OCI-LY3 (cell line): ENCODE data around the gene TTC21B.
"Not testable (repeated sequence)": the region's sequence is repeated elsewhere in the genome, so short reads cannot be mapped to it uniquely, and the experiment has no call there.

ENCODE experiments used
- H2AFZ ChIP-seq: fragments of 200-600, 300-600 bp; shearing (Covaris generic); 2 replicates; pipeline ENCODE4 v1.6.0; 2014; ENCODE audit warnings: antibody characterized with exemption, low read depth, low read length
- H3K27ac ChIP-seq: fragments of 200-600, 300-600 bp; sonication (generic); 2 replicates; pipeline ENCODE4 v1.5.1; 2014; ENCODE audit warnings: mild to moderate bottlenecking, low read length, moderate library complexity, mixed read lengths
- H3K27me3 ChIP-seq: fragments of 200-600, 300-600 bp; sonication (generic); 2 replicates; pipeline ENCODE4 v1.6.1; 2014; ENCODE audit warnings: low read depth, low read length, mixed read lengths
- H3K36me3 ChIP-seq: fragments of 200-600, 300-600 bp; sonication (generic); replicated peaks from 2 replicates; pipeline ENCODE3; 2014; ENCODE audit warnings: low read depth, low read length, mixed read lengths
- H3K4me1 ChIP-seq: fragments of 300-600, 200-600 bp; sonication (generic); 2 replicates; pipeline ENCODE4 v1.6.1; 2014; ENCODE audit warnings: low read length, mixed read lengths
- H3K4me2 ChIP-seq: fragments of 200-600, 300-600 bp; sonication (generic); 2 replicates; pipeline ENCODE4 v1.6.1; 2014; ENCODE audit warnings: low read length, mixed read lengths
- H3K4me3 ChIP-seq: fragments of 300-600, 200-600 bp; sonication (generic); 2 replicates; pipeline ENCODE4 v1.5.1; 2014; ENCODE audit warnings: antibody characterized with exemption, mild to moderate bottlenecking, low read length, moderate library complexity
- H3K79me2 ChIP-seq: fragments of 300-600, 200-600 bp; shearing (Covaris generic); 2 replicates; pipeline ENCODE4 v1.6.1; 2014; ENCODE audit warnings: mild to moderate bottlenecking, low read length, mixed read lengths
- H3K9ac ChIP-seq: fragments of 300-600, 200-600 bp; shearing (Covaris generic); 2 replicates; pipeline ENCODE4 v1.6.0; 2014; ENCODE audit warnings: mild to moderate bottlenecking, low read length, moderate library complexity
- H3K9me3 ChIP-seq: fragments of 200-600, 300-600 bp; shearing (Covaris generic); 2 replicates; pipeline ENCODE4 v1.6.1; 2014; ENCODE audit warnings: low read length, mixed read lengths; ENCODE audit not compliant: insufficient read depth
- H4K20me1 ChIP-seq: fragments of 200-600, 300-600 bp; sonication (generic); 2 replicates; pipeline ENCODE4 v1.6.1; 2016; ENCODE audit warnings: low read length, mixed read lengths; ENCODE audit not compliant: insufficient read depth
- EZH2phosphoT487 ChIP-seq: fragments of 200-600 bp; shearing (Covaris generic); IDR thresholded peaks from 2 replicates; pipeline ENCODE4 v1.6.1; 2018; ENCODE audit warnings: antibody characterized with exemption, mixed run types, low read depth
- TF ChIP-seq, protein P1 (sequence below): fragments of 200-600, 300-600 bp; sonication (generic); IDR thresholded peaks from 2 replicates; pipeline ENCODE4 v1.5.1; 2014; ENCODE audit warnings: antibody characterized with exemption, low read length, low read depth

TTC21B gene

DNA sequence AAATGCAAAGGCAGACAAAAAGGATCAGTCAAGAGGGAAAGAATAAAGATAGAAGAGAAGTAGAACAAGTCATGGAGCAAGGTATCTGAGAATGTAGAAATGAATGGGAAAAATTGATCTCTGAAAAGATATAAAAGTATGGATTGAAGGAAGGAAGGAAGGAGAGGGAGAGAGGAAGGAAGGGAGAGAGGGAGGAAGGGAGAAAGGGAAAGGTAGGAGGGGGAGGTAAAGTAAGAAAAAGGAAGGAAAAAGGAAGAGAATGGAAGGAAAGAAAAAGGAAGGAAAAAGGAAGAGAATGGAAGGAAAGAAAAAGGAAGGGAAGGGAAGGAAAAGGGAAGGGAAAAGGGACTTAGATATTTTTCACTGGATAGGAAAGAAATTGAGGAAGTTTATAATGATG lies 31.5 kb upstream of the TTC21B start:
- H3K9me3 ChIP-seq, result no peaks in the 10 kb centered on the region
- H3K27me3 ChIP-seq, result no peaks in the 10 kb centered on the region
- H4K20me1 ChIP-seq, result no peaks in the 10 kb centered on the region
- no peaks in the 10 kb centered on the region for H3K4me1 ChIP-seq
- H3K4me2 ChIP-seq, result no peak overlapping the region
- H3K4me3 ChIP-seq, result no peak overlapping the region
- TF ChIP-seq EZH2phosphoT487, result no peak
- TF ChIP-seq, protein P1, sequence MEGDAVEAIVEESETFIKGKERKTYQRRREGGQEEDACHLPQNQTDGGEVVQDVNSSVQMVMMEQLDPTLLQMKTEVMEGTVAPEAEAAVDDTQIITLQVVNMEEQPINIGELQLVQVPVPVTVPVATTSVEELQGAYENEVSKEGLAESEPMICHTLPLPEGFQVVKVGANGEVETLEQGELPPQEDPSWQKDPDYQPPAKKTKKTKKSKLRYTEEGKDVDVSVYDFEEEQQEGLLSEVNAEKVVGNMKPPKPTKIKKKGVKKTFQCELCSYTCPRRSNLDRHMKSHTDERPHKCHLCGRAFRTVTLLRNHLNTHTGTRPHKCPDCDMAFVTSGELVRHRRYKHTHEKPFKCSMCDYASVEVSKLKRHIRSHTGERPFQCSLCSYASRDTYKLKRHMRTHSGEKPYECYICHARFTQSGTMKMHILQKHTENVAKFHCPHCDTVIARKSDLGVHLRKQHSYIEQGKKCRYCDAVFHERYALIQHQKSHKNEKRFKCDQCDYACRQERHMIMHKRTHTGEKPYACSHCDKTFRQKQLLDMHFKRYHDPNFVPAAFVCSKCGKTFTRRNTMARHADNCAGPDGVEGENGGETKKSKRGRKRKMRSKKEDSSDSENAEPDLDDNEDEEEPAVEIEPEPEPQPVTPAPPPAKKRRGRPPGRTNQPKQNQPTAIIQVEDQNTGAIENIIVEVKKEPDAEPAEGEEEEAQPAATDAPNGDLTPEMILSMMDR, result no peak
- no peaks in the 10 kb centered on the region for H3K36me3 ChIP-seq
- H3K9ac ChIP-seq, result no peak overlapping the region
- no peaks in the 10 kb centered on the region for H3K79me2 ChIP-seq
- no peak overlapping the region for H3K27ac ChIP-seq
- no peak overlapping the region for H2AFZ ChIP-seq

DNA sequence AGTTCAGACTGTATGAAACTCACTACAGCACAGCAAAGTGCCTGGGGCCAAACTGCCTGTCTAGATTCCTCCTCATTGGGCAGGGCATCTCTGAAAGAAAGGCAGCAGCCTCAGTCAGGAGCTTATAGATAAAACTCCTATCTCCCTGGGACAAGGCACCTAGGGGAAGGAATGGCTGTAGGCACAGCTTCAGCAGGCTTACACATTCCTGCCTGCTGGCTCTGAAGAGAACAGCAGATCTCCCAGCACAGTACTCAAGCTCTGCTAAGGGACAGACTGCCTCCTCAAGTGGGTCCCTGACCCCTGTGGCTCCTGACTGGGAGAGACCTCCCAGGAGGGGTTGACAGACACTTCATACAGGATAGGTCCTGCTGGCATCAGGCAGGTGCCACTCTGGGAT lies 18.6 kb upstream of the TTC21B start:
- H3K27ac ChIP-seq, H3K9me3 ChIP-seq, H3K4me1 ChIP-seq, H4K20me1 ChIP-seq, H3K36me3 ChIP-seq, H3K27me3 ChIP-seq, H3K9ac ChIP-seq, H3K79me2 ChIP-seq, H3K4me3 ChIP-seq, H2AFZ ChIP-seq, H3K4me2 ChIP-seq: not testable (repeated sequence)

DNA sequence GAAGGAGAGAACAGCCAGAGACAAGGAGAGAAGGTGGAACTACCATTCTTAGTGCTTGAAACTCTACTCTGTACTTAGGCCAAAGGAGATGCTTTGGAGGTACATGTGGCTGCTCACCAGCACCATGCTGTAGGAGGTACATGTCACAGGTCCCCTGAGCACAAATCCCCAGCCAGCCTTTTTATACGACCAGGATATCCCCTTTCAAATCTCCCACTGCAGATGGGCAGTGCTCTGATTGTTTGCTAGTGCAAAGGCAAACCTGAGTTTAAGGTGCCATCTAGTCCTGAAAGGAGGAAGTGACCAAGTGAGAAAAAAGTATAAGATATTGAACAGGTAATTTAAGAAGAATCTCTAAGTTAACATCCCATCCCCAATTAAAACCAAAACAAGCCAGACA lies 17.1 kb upstream of the TTC21B start:
- Histone ChIP-seq H3K27ac (no peak overlapping the region), H3K4me1 (no peaks in the 10 kb centered on the region), H3K79me2 (no peaks in the 10 kb centered on the region), H3K4me2 (no peak overlapping the region), H3K9ac (no peak overlapping the region), H3K9me3 (no peaks in the 10 kb centered on the region), H3K27me3 (no peaks in the 10 kb centered on the region), H3K36me3 (no peaks in the 10 kb centered on the region), H4K20me1 (no peaks in the 10 kb centered on the region), H3K4me3 (no peak overlapping the region), H2AFZ (peak overlapping the region; percentile 23; the same call in 1 of the 2 replicates)
- no peak for TF ChIP-seq EZH2phosphoT487
- TF ChIP-seq, protein P1, result 0 out of 2 replicates have a peak, but pooled peaks have one; percentile 15

DNA sequence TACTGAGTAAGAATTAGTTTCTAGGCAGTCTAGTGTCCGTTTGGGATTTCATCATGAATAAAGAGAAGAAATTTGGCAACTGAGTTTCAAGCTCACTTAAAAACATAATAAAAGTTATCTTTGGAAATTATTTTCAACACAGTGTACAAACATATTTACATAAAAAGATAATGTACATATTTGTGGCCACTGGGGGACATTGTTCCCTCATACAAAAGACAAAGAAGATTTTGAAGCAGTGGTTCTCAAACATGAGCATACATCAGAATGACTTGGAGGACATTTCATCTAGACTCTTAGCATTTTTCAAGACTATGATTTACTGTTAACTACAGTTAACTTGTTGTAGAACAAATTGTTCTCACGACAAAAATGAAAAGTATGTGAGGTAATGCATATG lies 15.7 kb upstream of the TTC21B start:
- H3K9me3 ChIP-seq, result no peaks in the 10 kb centered on the region
- H2AFZ ChIP-seq, result no peak overlapping the region
- no peak overlapping the region for H3K27ac ChIP-seq
- no peaks in the 10 kb centered on the region for H3K79me2 ChIP-seq
- no peaks in the 10 kb centered on the region for H4K20me1 ChIP-seq
- H3K9ac ChIP-seq, result no peak overlapping the region
- no peaks in the 10 kb centered on the region for H3K36me3 ChIP-seq
- TF ChIP-seq, protein P1, result no peak
- H3K4me1 ChIP-seq, result no peaks in the 10 kb centered on the region
- no peak overlapping the region for H3K4me2 ChIP-seq
- H3K4me3 ChIP-seq, result no peak overlapping the region
- H3K27me3 ChIP-seq, result no peaks in the 10 kb centered on the region

DNA sequence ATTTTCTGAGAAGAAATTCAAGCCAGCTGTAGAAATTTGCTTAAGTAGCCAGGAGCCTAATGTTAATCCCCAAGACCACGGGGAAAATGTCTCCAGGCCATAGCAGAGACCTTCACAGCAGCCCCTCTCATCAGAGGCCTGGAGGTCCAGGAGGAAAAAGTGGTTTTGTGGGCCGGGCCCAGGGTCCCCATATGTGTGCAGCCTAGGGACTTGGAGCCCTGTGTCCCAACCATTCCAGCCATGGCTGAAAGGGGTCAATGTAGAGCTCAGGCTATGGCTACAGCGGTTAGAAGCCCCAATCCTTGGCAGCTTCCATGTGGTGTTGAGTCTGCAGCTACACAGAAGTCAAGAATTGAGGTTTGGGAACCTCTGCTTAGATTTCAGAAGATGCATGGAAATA lies 14.2 kb upstream of the TTC21B start:
- TF ChIP-seq EZH2phosphoT487, result no peak
- no peak overlapping the region for H3K4me2 ChIP-seq

More for the DNA sequence above, 14.2 kb upstream of the TTC21B start:
- Histone ChIP-seq H3K9ac (no peak overlapping the region), H2AFZ (no peak overlapping the region), H4K20me1 (no peaks in the 10 kb centered on the region), H3K4me3 (no peak overlapping the region), H3K4me1 (no peaks in the 10 kb centered on the region), H3K79me2 (no peaks in the 10 kb centered on the region), H3K27ac (no peak overlapping the region), H3K36me3 (no peaks in the 10 kb centered on the region), H3K27me3 (no peaks in the 10 kb centered on the region), H3K9me3 (no peaks in the 10 kb centered on the region)
